HG02938 (cell line): ENCODE measurements around the gene MYH4.

Experiments
- ATAC-seq: cut with Tn5 transposase; IDR thresholded peaks from one replicate; pipeline ENCODE4 v1.9.1; 2021; ENCODE audit warnings: mild to moderate bottlenecking, moderate library complexity; ENCODE audit not compliant: unreplicated experiment

The MYH4 gene

DNA sequence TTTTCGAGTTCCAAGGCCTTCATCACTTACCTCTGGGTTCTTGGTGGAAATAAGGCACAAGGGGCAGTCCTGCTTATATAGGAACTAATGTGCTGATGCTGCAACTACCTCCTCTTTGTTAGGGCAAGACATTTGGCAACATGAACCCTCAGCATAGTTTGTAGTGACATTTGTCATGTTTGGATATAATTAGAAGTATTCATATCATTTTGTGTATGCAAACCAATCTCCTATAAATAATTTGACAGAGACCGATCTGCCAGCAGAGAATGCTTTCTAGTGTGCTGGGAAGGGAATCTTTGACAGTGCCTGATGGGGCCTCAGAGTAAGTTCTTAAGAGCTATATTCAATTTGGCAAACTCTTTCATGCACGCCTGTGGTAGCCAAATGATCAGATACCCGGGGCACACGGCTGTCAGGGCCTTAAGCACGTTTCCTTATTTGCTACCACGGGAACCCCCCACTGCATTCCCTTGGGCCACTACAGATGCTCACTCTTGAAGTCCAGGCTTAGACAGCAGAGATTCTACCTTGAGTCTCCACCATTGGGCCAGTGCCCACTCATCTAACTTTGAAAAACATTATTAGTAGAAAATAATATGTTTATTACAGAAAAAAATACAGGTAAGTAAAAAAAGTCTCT lies 47.3 kb downstream of the MYH4 start, which contains the start of gene MYH8:
Gene MYH8, minus strand, starts transcription at position 51 of the 643 bp plus-strand sequence. CDS start 1,723 bp downstream, outside the sequence.
- ATAC-seq = no peak

DNA sequence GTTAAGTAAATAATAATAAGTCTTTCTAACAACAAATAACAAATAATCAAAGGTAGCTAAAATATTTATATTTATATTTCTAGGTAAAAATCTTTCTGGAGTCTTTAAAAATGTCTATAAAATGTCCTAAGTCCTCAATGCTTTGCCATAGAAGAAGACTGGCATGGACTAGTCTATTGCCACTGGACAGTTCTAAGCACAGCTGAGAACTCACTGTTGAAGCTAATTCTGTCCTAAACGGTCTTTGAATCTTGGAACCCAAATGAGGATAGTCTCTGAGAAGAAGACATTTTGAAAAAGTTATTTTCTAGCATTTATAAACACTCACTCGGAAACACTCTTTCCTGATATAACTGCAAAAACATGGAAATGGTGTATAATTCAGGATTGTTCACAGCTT lies 48.1 kb downstream of the MYH4 start:
- no peak for ATAC-seq

DNA sequence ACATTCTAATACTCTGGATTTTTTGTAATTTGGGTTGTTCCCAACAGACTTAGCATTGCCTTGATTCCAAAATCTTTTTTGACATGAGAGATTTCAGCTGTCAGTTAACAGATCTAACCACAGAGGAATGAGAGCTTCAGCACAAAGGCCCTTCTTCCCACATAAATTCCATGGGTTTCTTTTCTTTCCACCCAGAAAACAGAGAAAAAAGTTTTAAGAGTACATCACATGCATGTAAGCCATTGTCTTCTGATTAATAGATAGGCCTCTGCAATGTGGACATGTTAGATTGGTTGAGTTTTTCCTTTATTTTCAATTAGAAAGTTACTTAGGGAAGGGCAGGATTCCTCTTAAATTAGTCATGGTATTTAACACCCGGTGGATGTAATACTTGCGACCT lies 48.5 kb downstream of the MYH4 start:
- ATAC-seq = no peak

DNA sequence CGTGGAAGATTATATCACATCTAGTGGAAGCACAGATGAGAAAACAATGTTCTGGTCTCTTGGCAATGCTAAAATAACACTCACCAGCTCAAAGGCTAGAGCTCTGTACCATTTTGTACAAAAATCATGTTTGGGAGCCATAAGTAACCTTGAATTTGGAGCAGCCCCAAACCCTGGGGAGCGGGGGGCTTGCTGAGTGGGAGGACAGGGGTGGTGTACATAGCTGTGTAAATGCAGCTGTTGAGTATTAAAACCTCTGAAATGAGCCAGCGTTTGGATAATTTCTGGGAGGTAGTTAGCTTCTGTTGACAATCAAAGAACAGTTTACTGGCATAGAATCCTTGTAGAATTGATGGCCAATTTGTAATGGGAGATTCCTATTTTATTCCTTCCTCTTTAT lies 51.9 kb downstream of the MYH4 start:
- no peak for ATAC-seq

DNA sequence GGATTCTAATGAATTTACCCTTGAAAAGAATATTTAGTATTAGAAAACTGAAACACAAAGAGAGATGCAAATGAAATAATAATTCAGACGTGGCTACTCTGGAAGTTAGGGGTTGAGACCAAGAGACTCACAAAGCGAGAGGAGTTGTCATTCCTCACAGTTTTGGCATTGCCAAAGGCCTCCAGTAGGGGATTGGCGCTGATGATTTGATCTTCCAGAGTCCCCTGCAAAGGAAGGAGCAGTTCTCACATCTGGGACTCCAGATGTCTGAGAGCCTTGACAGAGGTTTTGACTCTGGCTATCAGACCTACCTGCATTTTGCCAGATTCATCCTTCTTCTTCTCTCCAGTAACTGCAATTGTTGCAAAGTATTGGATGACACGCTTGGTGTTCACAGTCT lies 54.2 kb downstream of the MYH4 start:
- no peak for ATAC-seq

DNA sequence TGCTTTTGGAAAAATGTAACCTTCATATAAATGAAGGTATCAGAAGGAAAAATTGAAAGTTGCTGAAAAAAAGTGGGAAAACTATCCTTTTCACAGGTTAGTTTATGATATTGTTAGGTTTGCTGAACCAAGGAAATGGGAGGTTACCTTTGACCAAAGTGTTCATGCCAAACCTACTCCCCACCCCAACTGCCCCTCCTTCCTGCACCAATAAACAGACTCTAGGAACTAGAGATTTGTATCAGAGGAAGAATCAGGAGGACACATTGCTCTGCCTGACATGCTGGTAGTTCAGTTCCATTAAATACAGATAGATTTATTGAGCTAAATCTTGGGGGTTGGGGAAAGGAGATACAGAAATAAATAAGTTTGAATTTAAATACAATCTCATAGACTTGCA lies 65.8 kb downstream of the MYH4 start:
- no peak for ATAC-seq

DNA sequence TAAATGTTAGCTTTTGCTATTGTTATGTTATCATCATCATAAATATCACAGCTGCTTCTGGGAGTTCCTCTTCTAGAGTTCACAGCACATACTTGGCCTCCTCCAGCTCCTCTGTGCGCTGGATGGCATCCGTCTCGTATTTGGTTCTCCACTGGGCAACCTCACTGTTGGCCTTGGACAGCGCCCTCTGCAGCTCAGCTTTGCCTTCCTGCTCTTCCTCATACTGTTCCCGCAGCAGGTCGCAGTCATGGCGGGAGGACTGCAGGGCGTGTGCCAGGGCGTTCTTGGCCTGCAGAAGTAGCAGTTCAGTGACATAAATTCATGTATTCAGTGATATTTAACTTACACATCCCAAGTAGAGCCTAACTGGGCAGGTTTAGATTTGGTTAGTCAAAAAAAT lies 71.0 kb downstream of the MYH4 start:
- ATAC-seq = no peak

DNA sequence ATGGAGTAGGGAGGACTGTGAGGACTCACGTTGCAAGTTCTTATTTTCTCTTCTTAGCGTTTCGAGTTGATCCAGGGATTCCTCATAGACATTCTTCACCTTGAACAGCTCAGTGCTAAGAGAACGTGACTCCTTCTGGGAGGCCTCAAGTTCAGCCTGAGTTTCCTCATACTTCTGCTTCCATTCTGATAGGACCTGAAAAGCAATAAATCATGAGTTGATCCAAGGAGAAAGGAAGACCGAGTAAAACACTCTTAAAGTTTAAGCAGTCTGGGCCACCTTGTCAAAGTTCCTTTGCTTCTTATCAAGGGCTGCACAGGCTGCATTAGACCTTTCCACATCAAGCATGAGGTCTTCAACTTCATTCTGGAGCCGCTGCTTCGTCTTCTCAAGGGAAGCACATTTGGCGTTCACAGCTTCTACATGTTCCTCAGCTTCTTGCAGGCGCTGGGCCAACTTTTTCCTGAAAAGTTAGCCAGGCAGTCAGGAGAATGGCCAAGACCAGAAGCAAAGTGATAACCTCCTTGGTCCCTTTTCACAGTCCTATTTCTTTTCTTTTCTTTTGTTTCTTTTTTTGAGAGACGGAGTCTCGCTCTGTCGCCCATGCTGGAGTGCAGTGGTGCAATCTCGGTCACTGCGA lies 72.7 kb downstream of the MYH4 start:
- ATAC-seq = no peak

DNA sequence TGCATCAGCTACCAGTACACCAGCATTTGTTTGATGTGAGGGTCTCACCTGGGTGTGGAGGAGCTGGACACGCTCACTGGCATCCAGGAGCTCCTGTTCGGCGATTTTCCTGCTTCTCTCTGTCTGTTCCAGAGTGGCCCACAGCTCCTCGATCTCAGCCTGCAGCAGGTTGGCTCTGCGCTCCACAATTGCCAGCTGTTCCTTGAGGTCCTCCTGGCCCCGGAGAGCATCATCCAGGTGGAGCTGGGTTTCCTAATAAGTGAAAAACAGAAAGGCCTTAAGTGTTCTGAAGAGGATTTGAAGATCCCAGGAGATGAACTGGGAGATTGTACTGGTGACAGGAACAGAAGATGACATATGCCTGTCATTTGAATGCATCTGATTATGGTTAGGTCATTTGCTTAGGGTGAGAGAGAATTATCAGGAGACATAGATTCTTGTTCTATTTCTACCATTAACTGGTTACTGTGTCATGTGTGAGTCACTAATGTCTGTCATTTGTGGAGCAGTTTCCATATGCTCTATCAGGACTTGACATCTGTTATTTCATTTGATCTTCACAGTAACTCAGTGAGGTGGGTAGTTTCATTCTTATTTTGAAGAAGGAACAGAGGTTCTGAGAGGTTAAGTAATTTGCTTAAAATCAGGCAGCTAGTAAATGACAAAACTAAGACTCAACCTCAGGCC lies 75.0 kb downstream of the MYH4 start:
- ATAC-seq = no peak
